ENCODE measurements around the gene PARVB. TPM values are rescaled to one million over a fixed set of nuclear protein-coding genes. Genes with fewer than 3 reads are reported as not detected.

The PARVB gene
- total and polyA plus RNA-seq, 8 donors = 3.8 to 27.3 (median 10.4) TPM

- Histone ChIP-seq H3K27ac (peak overlapping the region in 1 of 4 donors; percentile 70), H3K4me1 (no peaks in the 10 kb centered on the region), H3K9me3 (no peaks in the 10 kb centered on the region), H3K27me3 (no peaks in the 10 kb centered on the region), H3K4me3 (no peak overlapping the region), H3K36me3 (no peaks in the 10 kb centered on the region)
- no peak for FAIRE-seq
- 47 to 65% methylated on average over 6 of the region's 6 CpGs for WGBS, 2 donors
- no peak for TF ChIP-seq CTCF (IDR thresholded peaks at IDR 0.05)
- DNase-seq = no peak
- no peak for ATAC-seq
- intact Hi-C loops (cut with DNase I) = no loop called here
These were observed 156.0 kb downstream of the PARVB start for GRCh38 chr22:44179989-44180705.

- intact Hi-C loops (cut with DNase I) = no loop called here
- peak in 1 of 4 donors; percentile 26 for ATAC-seq
- no peaks in the 10 kb centered on the region for H3K4me1 ChIP-seq
- WGBS, 2 donors = 36 to 46% methylated on average over 5 of the region's 5 CpGs
- DNase-seq = no peak
- peak within 1 kb of the TSS in 1 of 4 donors; percentile 27 for H3K4me3 ChIP-seq
- no peak for TF ChIP-seq CTCF (IDR thresholded peaks at IDR 0.05)
- H3K9me3 ChIP-seq = no peaks in the 10 kb centered on the region
- no peak for FAIRE-seq
- H3K27me3 ChIP-seq = no peaks in the 10 kb centered on the region
- no peaks in the 10 kb centered on the region for H3K36me3 ChIP-seq
- H3K27ac ChIP-seq = peak within 1 kb of the TSS in 2 of 4 donors; percentile 47 to 70
These were observed 156.6 kb downstream of the PARVB start, which contains the start of gene PARVG for GRCh38 chr22:44180706-44181032. Gene PARVG (plus strand): TSS chr22:44180925. CDS start chr22:44183330, 2,405 bp downstream.

GRCh38 chr22:44181033-44181911 lies 157.2 kb downstream of the PARVB start:
- Histone ChIP-seq H3K27me3 (no peaks in the 10 kb centered on the region), H3K27ac (peak overlapping the region in 2 of 4 donors; percentile 47 to 70), H3K4me3 (peak overlapping the region in 1 of 4 donors; percentile 27), H3K4me1 (no peaks in the 10 kb centered on the region), H3K36me3 (no peaks in the 10 kb centered on the region), H3K9me3 (no peaks in the 10 kb centered on the region)
- 56% methylated on average over 39 to 40 of the region's 40 CpGs for WGBS, 2 donors
- peak in 1 of 6 donors; percentile 55 for DNase-seq
- no peak for TF ChIP-seq CTCF (IDR thresholded peaks at IDR 0.05)
- no peak for FAIRE-seq
- peak in 3 of 4 donors; percentile 26 to 71 (median 69) for ATAC-seq
- intact Hi-C loops (cut with DNase I) = no loop called here

GRCh38 chr22:44181912-44182587 lies 157.9 kb downstream of the PARVB start:
- no peaks in the 10 kb centered on the region for H3K4me1 ChIP-seq
- no peaks in the 10 kb centered on the region for H3K36me3 ChIP-seq
- no peaks in the 10 kb centered on the region for H3K27me3 ChIP-seq
- no peak for FAIRE-seq
- H3K27ac ChIP-seq = peak overlapping the region in 2 of 4 donors; percentile 47 to 70
- TF ChIP-seq CTCF (IDR thresholded peaks at IDR 0.05) = no peak
- peak in 1 of 6 donors; percentile 48 for DNase-seq
- WGBS, 2 donors = 50 to 53% methylated on average over 17 of the region's 17 CpGs
- H3K9me3 ChIP-seq = no peaks in the 10 kb centered on the region
- intact Hi-C loops (cut with DNase I) = no loop called here
- H3K4me3 ChIP-seq = peak overlapping the region in 1 of 4 donors; percentile 27
- ATAC-seq = peak in 1 of 4 donors; percentile 23
